IMR-90 (cell line): Measurements from ENCODE around the gene SERPINB2. TPM values are rescaled to one million over a fixed set of nuclear protein-coding genes. Genes with fewer than 3 reads are reported as not detected.
A peak's percentile ranks its signal among the peaks of the same experiment; 100 is the strongest.

Source experiments
- ATAC-seq: fragments of 200-7000 bp; cut with Tn5 transposase; 2 replicates; pipeline ENCODE4 v1.9.1; 2020; ENCODE audit warnings: low read depth, mild to moderate bottlenecking, moderate library complexity
- BruUV-seq: library from RNA; stranded (reverse); fragments of 400-500 nt; replicated peaks from 2 replicates; lab custom pipeline; 2021; lab: Mats Ljungman, UMichigan
- CTCF ChIA-PET: fragments of 300-600 bp; formaldehyde crosslinking; extraction: SDS; loops from one replicate; lab custom pipeline; 2021; ENCODE audit warnings: antibody characterized with exemption; lab: Yijun Ruan, JAX
- POLR2A ChIA-PET: fragments of 300-600 bp; sonication (Branson Sonifier 250); formaldehyde crosslinking; loops from one replicate; lab custom pipeline; 2022; ENCODE audit warnings: antibody characterized with exemption; ENCODE audit not compliant: unreplicated experiment; lab: Charles Lee
- DNase-seq: peaks from one replicate; pipeline ENCODE4 v3.0.0; 2013
- H2AFZ ChIP-seq: replicated peaks from 2 replicates; pipeline ENCODE3; 2013; ENCODE audit warnings: low read length, mild to moderate bottlenecking; ENCODE audit not compliant: poor library complexity
- H2AK5ac ChIP-seq: 2 replicates; pipeline ENCODE4 v1.6.1; 2013; ENCODE audit warnings: low read depth, low read length, inconsistent platforms
- H2AK9ac ChIP-seq: replicated peaks from 2 replicates; pipeline ENCODE3; 2013; ENCODE audit warnings: mild to moderate bottlenecking, low read depth, low read length, moderate library complexity; ENCODE audit not compliant: poor library complexity
- H2BK120ac ChIP-seq: 2 replicates; pipeline ENCODE4 v1.6.1; 2013; ENCODE audit warnings: low read depth, low read length, inconsistent platforms
- H2BK15ac ChIP-seq: 3 replicates; pipeline ENCODE4 v1.6.1; 2013; ENCODE audit warnings: low read depth, low read length, inconsistent platforms
- H2BK20ac ChIP-seq: 2 replicates; pipeline ENCODE4 v1.6.1; 2013; ENCODE audit warnings: low read depth, mild to moderate bottlenecking, inconsistent platforms, low read length, moderate library complexity
- H2BK5ac ChIP-seq: 2 replicates; pipeline ENCODE4 v1.6.1; 2013; ENCODE audit warnings: mild to moderate bottlenecking, low read depth, low read length, inconsistent platforms; ENCODE audit not compliant: poor library complexity, severe bottlenecking
- H3K14ac ChIP-seq: replicated peaks from 2 replicates; pipeline ENCODE4 v1.6.1; 2013; ENCODE audit warnings: low read depth, low read length, inconsistent platforms
- H3K18ac ChIP-seq: 2 replicates; pipeline ENCODE4 v1.6.1; 2013; ENCODE audit warnings: low read depth, low read length, control low read depth
- H3K23ac ChIP-seq: 2 replicates; pipeline ENCODE4 v1.6.1; 2013; ENCODE audit warnings: low read depth, low read length, inconsistent platforms
- H3K27ac ChIP-seq: 2 replicates; pipeline ENCODE4 v1.5.1; 2013; ENCODE audit warnings: mild to moderate bottlenecking, control low read depth, low read length; ENCODE audit not compliant: insufficient read depth
- H3K27me3 ChIP-seq: 2 replicates; pipeline ENCODE4 v1.6.1; 2013; ENCODE audit warnings: low read length; ENCODE audit not compliant: control insufficient read depth, insufficient read depth
- H3K36me3 ChIP-seq: 2 replicates; pipeline ENCODE4 v1.6.1; 2013; ENCODE audit warnings: low read length, mixed read lengths; ENCODE audit not compliant: control insufficient read depth, insufficient read depth
- H3K4ac ChIP-seq: 2 replicates; pipeline ENCODE4 v1.6.1; 2013; ENCODE audit warnings: low read depth, low read length, inconsistent platforms
- H3K4me1 ChIP-seq: 2 replicates; pipeline ENCODE4 v1.6.1; 2013; ENCODE audit warnings: low read length, mixed read lengths; ENCODE audit not compliant: control insufficient read depth, insufficient read depth
- H3K4me2 ChIP-seq: 2 replicates; pipeline ENCODE4 v1.6.1; 2013; ENCODE audit warnings: low read depth, mild to moderate bottlenecking, control low read depth, low read length, moderate library complexity
- H3K4me3 ChIP-seq: 2 replicates; pipeline ENCODE4 v1.5.1; 2013; ENCODE audit warnings: low read depth, mild to moderate bottlenecking, control low read depth, low read length, moderate library complexity; ENCODE audit not compliant: insufficient read depth
- H3K56ac ChIP-seq: 2 replicates; pipeline ENCODE4 v1.6.1; 2013; ENCODE audit warnings: low read length, inconsistent platforms; ENCODE audit not compliant: insufficient read depth; ENCODE audit errors: extremely low read depth
- H3K79me1 ChIP-seq, 2 experiments: 2 replicates each; pipeline ENCODE4 v1.6.1; 2013; ENCODE audit warnings: low read length in 2 of 2, inconsistent platforms in 1 of 2, low read depth in 1 of 2
- H3K9ac ChIP-seq: 2 replicates; pipeline ENCODE4 v1.6.1; 2013; ENCODE audit warnings: low read depth, low read length, control low read depth
- H3K9me1 ChIP-seq: 2 replicates; pipeline ENCODE4 v1.6.1; 2013; ENCODE audit warnings: low read length, inconsistent platforms; ENCODE audit not compliant: insufficient read depth
- H3K9me3 ChIP-seq: 2 replicates; pipeline ENCODE4 v1.6.1; 2013; ENCODE audit warnings: low read length; ENCODE audit not compliant: control insufficient read depth, insufficient read depth
- H4K20me1 ChIP-seq: 2 replicates; pipeline ENCODE4 v1.6.1; 2013; ENCODE audit warnings: low read length, inconsistent platforms; ENCODE audit not compliant: insufficient read depth
- H4K5ac ChIP-seq: 2 replicates; pipeline ENCODE4 v1.6.1; 2013; ENCODE audit warnings: mild to moderate bottlenecking, low read depth, low read length, control low read depth
- H4K8ac ChIP-seq, 2 experiments: 2 replicates each; pipeline ENCODE4 v1.6.1; 2013; ENCODE audit warnings: low read depth in 2 of 2, low read length in 2 of 2, control low read depth in 1 of 2, inconsistent platforms in 1 of 2
- H4K91ac ChIP-seq: 2 replicates; pipeline ENCODE4 v1.6.1; 2013; ENCODE audit warnings: low read depth, low read length, inconsistent platforms; ENCODE audit not compliant: insufficient read depth
- BHLHE40 ChIP-seq: fragments of 150-350 bp; IDR thresholded peaks from 2 replicates; pipeline ENCODE4 v1.6.1; 2016; ENCODE audit warnings: mild to moderate bottlenecking, low read depth, low read length
- CEBPB ChIP-seq: IDR thresholded peaks from 2 replicates; pipeline ENCODE4 v1.6.1; 2012; ENCODE audit warnings: low read depth, low read length, improper control_type of control experiment
- CHD1 ChIP-seq: IDR thresholded peaks from 2 replicates; pipeline ENCODE4 v1.6.1; 2012; ENCODE audit warnings: low read depth, low read length, improper control_type of control experiment
- FOS ChIP-seq: fragments of 150-350 bp; IDR thresholded peaks from 2 replicates; pipeline ENCODE4 v1.6.1; 2016; ENCODE audit warnings: low read depth, low read length
- MAFK ChIP-seq: IDR thresholded peaks from 2 replicates; pipeline ENCODE4 v1.6.1; 2012; ENCODE audit warnings: low read depth, low read length, improper control_type of control experiment
- MAZ ChIP-seq: IDR thresholded peaks from 2 replicates; pipeline ENCODE4 v1.6.1; 2012; ENCODE audit warnings: low read depth, mild to moderate bottlenecking, low read length, improper control_type of control experiment, moderate library complexity, borderline replicate concordance
- MXI1 ChIP-seq: IDR thresholded peaks from 2 replicates; pipeline ENCODE4 v1.6.1; 2012; ENCODE audit warnings: low read depth, mild to moderate bottlenecking, low read length, moderate library complexity, borderline replicate concordance
- NFE2L2 ChIP-seq: fragments of 150-350 bp; IDR thresholded peaks from 2 replicates; pipeline ENCODE4 v1.6.1; 2016; ENCODE audit warnings: low read depth, mild to moderate bottlenecking, low read length
- POLR2A ChIP-seq: IDR thresholded peaks from 2 replicates; pipeline ENCODE4 v1.6.1; 2012; ENCODE audit warnings: mild to moderate bottlenecking, low read depth, low read length
- RAD21 ChIP-seq: IDR thresholded peaks from 2 replicates; pipeline ENCODE4 v1.6.1; 2012; ENCODE audit warnings: low read length, improper control_type of control experiment
- RCOR1 ChIP-seq: IDR thresholded peaks from 2 replicates; pipeline ENCODE4 v1.6.1; 2012; ENCODE audit warnings: mild to moderate bottlenecking, low read length, improper control_type of control experiment; ENCODE audit not compliant: insufficient replicate concordance
- RFX5 ChIP-seq: IDR thresholded peaks from 2 replicates; pipeline ENCODE4 v1.8.0; 2012; ENCODE audit warnings: low read depth, mild to moderate bottlenecking, low read length, moderate library complexity
- SMC3 ChIP-seq: fragments of 150-350 bp; IDR thresholded peaks from 2 replicates; pipeline ENCODE4 v1.6.1; 2016; ENCODE audit warnings: low read depth, mild to moderate bottlenecking, antibody characterized with exemption, low read length, moderate library complexity
- WGBS, 2 experiments: methylation state at CpG; one replicate each; pipeline versions ENCODE4 v1.1.5 to v1.1.7; 2013; ENCODE audit warnings: missing lambda C conversion rate in 2 of 2; ENCODE audit not compliant: insufficient read length in 1 of 2; ENCODE audit errors: extremely low coverage in 2 of 2; 5-methylcytosine and 5-hydroxymethylcytosine counted together
- dilution Hi-C: fragments of 300-500 bp; cut with HindIII; formaldehyde crosslinking; loops from one replicate; pipeline ENCODE4 v1.14.3; 2018; ENCODE audit warnings: low sequenced_read_pairs; ENCODE audit not compliant: unreplicated experiment
- in situ Hi-C: fragments of 300-500 bp; cut with MboI; formaldehyde crosslinking; loops from 3 replicates; pipeline ENCODE4 v1.14.3; 2019; ENCODE audit warnings: low sequenced_read_pairs, inconsistent platforms, mixed read lengths
- intact Hi-C: fragments of 100-400 bp; cut with micrococcal nuclease; formaldehyde crosslinking; loops from 2 replicates; pipeline ENCODE4 v1.10.0; 2022
- polyA plus RNA-seq, 3 experiments: library from polyadenylated mRNA; depleted of rRNA; stranded (reverse); fragments of >200 nt; gene quantifications; 2 replicates each; pipeline ENCODE4 v1.2.3, GENCODE V29; 2012; ENCODE audit warnings: low replicate concordance in 1 of 3
- total RNA-seq: library from RNA; depleted of rRNA; stranded (reverse); fragments of >200 nt; gene quantifications from 2 replicates; pipeline ENCODE4 v1.2.3, GENCODE V29; 2012
- TF ChIP-seq, protein P1 (sequence below): fragments of 150-350 bp; IDR thresholded peaks from 2 replicates; pipeline ENCODE4 v1.6.1; 2016; ENCODE audit warnings: low read depth, mild to moderate bottlenecking, low read length, moderate library complexity, borderline replicate concordance
- TF ChIP-seq, protein P2 (sequence below): fragments of 150-350 bp; IDR thresholded peaks from 2 replicates; pipeline ENCODE4 v1.6.1; 2017; ENCODE audit warnings: mild to moderate bottlenecking, antibody characterized with exemption, low read length, low read depth
- TF ChIP-seq, protein P3 (sequence below): conservative IDR thresholded peaks from 2 replicates; pipeline ENCODE4 v1.5.1; 2012; ENCODE audit warnings: mild to moderate bottlenecking, low read depth, low read length, improper control_type of control experiment

SERPINB2 gene
- total and polyA plus RNA-seq, 2 of the 4 experiments (the other 2 are of a cell fraction) = 32.1 to 43.0 TPM

DNA sequence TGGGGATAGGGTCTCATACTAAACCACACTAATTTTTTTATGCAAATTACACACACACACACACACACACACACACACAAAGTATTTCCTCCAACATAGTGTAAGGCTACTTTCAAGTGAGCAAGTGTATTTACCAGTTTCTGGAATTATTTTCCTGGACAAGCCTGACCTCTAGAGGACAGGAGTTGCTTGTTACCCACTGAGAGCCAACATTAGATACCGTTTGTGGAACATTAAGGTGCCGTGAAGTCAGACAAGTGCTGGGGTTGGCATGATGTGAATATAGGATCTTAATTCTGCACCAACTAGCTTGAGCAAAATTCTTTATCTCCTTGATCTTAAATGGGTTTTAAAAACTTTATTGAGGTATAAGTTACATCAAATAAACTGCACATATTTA lies 39.3 kb upstream of the SERPINB2 start:
- Histone ChIP-seq H3K4me2 (no peak overlapping the region), H4K91ac (no peak overlapping the region), H4K20me1 (no peaks in the 10 kb centered on the region), H2BK15ac (no peak overlapping the region), H2AK9ac (no peak overlapping the region), H3K36me3 (no peaks in the 10 kb centered on the region), H3K56ac (no peak overlapping the region), H2AK5ac (no peak overlapping the region), H2AFZ (no peak overlapping the region), H3K18ac (no peak overlapping the region), H3K4ac (no peak overlapping the region), H4K8ac (no peak overlapping the region), H3K4me3 (no peak overlapping the region), H2BK5ac (no peak overlapping the region), H3K23ac (no peak overlapping the region), H3K27ac (no peak overlapping the region), H3K27me3 (no peaks in the 10 kb centered on the region; the same call in 1 of the 2 replicates), H3K9me3 (no peaks in the 10 kb centered on the region), H3K79me1 (no peaks in the 10 kb centered on the region), H2BK20ac (no peak overlapping the region), H2BK120ac (no peak overlapping the region), H3K14ac (no peak overlapping the region), H4K5ac (no peak overlapping the region), H3K9me1 (no peaks in the 10 kb centered on the region), H3K9ac (no peak overlapping the region), H3K4me1 (no peaks in the 10 kb centered on the region)
- DNase-seq (peak; percentile 75), ATAC-seq (peak; percentile 79)
- TF ChIP-seq MXI1 = no peak
- no peak for TF ChIP-seq POLR2A
- no peak for TF ChIP-seq MAZ
- TF ChIP-seq RCOR1 = no peak
- peak; percentile 83 for TF ChIP-seq RAD21
- TF ChIP-seq, protein P1, sequence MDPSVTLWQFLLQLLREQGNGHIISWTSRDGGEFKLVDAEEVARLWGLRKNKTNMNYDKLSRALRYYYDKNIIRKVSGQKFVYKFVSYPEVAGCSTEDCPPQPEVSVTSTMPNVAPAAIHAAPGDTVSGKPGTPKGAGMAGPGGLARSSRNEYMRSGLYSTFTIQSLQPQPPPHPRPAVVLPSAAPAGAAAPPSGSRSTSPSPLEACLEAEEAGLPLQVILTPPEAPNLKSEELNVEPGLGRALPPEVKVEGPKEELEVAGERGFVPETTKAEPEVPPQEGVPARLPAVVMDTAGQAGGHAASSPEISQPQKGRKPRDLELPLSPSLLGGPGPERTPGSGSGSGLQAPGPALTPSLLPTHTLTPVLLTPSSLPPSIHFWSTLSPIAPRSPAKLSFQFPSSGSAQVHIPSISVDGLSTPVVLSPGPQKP = no peak
- TF ChIP-seq RFX5 = no peak
- TF ChIP-seq, protein P2, sequence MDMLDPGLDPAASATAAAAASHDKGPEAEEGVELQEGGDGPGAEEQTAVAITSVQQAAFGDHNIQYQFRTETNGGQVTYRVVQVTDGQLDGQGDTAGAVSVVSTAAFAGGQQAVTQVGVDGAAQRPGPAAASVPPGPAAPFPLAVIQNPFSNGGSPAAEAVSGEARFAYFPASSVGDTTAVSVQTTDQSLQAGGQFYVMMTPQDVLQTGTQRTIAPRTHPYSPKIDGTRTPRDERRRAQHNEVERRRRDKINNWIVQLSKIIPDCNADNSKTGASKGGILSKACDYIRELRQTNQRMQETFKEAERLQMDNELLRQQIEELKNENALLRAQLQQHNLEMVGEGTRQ = no peak
- no peak for TF ChIP-seq CHD1
- TF ChIP-seq CEBPB = no peak
- no peak for TF ChIP-seq NFE2L2
- TF ChIP-seq, protein P3, sequence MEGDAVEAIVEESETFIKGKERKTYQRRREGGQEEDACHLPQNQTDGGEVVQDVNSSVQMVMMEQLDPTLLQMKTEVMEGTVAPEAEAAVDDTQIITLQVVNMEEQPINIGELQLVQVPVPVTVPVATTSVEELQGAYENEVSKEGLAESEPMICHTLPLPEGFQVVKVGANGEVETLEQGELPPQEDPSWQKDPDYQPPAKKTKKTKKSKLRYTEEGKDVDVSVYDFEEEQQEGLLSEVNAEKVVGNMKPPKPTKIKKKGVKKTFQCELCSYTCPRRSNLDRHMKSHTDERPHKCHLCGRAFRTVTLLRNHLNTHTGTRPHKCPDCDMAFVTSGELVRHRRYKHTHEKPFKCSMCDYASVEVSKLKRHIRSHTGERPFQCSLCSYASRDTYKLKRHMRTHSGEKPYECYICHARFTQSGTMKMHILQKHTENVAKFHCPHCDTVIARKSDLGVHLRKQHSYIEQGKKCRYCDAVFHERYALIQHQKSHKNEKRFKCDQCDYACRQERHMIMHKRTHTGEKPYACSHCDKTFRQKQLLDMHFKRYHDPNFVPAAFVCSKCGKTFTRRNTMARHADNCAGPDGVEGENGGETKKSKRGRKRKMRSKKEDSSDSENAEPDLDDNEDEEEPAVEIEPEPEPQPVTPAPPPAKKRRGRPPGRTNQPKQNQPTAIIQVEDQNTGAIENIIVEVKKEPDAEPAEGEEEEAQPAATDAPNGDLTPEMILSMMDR = peak; percentile 77
- TF ChIP-seq BHLHE40 = no peak
- TF ChIP-seq MAFK = no peak
- TF ChIP-seq SMC3 = peak; percentile 69
- TF ChIP-seq FOS = no peak
- dilution Hi-C loops = no loop called here
- intact Hi-C loops = loop anchor here (2.0 to 10.0 kb wide), 2 partner anchors 89 to 833 kb away; no protein-coding TSS in a partner anchor
- POLR2A ChIA-PET = no interaction called here
- no CpG with 5 or more reads among the region's 2 CpGs for WGBS, 2 experiments
- in situ Hi-C loops = loop anchor here (5.0 kb wide), 1 partner anchor 331 kb away; no protein-coding TSS in a partner anchor
- CTCF ChIA-PET = interaction anchor here (0.8 to 1.4 kb wide), 5 partner anchors 88 to 342 kb away, joined by 3 to 4 read pairs (median 3); no protein-coding TSS in a partner anchor
- BruUV-seq = no TSS peak
